Forelimb muscle (tissue), 1 donor: ENCODE data around the gene ZNF322. TPM values are rescaled to one million over a fixed set of nuclear protein-coding genes. Genes with fewer than 3 reads are reported as not detected.

Experiments
- DNase-seq: peaks from one replicate; pipeline ENCODE4 v3.0.0-alpha.2; 2013; ENCODE audit warnings: low read depth
- polyA plus RNA-seq: library from polyadenylated mRNA; unstranded; fragments of 120-200 nt; gene quantifications from one replicate; pipeline ENCODE4 v1.2.1, GENCODE V29; 2013; ENCODE audit not compliant: insufficient read length

The ZNF322 gene
- polyA plus RNA-seq, 1 donor: 17.3 TPM

GRCh38 chr6:26592649-26593048 lies 66.9 kb downstream of the ZNF322 start:
- no peak for DNase-seq

GRCh38 chr6:26588965-26589364 lies 70.6 kb downstream of the ZNF322 start:
- DNase-seq: no peak

Other genes starting within 250 kb of the ZNF322 start
- 12.7 TPM for gene BTN3A3, start 219.2 kb downstream of the ZNF322 start, polyA plus RNA-seq
- 27.5 TPM for gene BTN2A1, start 201.8 kb downstream of the ZNF322 start, polyA plus RNA-seq
- gene BTN1A1, start 159.4 kb downstream of the ZNF322 start, polyA plus RNA-seq: 0.22 TPM
- gene HMGN4, start 121.4 kb downstream of the ZNF322 start, polyA plus RNA-seq: 51.4 TPM
- gene ABT1, start 62.8 kb downstream of the ZNF322 start, polyA plus RNA-seq: 9.7 TPM